NCI-H2196 treated with DMSO at 0.1 percent for 48 hours (cell line): Measurements from ENCODE around the gene SLX4IP.

Source experiments
- DNase-seq: peaks from one replicate; lab custom pipeline; 2025; ENCODE audit not compliant: unreplicated experiment; lab: John Stamatoyannopoulos, UW

SLX4IP gene

DNA sequence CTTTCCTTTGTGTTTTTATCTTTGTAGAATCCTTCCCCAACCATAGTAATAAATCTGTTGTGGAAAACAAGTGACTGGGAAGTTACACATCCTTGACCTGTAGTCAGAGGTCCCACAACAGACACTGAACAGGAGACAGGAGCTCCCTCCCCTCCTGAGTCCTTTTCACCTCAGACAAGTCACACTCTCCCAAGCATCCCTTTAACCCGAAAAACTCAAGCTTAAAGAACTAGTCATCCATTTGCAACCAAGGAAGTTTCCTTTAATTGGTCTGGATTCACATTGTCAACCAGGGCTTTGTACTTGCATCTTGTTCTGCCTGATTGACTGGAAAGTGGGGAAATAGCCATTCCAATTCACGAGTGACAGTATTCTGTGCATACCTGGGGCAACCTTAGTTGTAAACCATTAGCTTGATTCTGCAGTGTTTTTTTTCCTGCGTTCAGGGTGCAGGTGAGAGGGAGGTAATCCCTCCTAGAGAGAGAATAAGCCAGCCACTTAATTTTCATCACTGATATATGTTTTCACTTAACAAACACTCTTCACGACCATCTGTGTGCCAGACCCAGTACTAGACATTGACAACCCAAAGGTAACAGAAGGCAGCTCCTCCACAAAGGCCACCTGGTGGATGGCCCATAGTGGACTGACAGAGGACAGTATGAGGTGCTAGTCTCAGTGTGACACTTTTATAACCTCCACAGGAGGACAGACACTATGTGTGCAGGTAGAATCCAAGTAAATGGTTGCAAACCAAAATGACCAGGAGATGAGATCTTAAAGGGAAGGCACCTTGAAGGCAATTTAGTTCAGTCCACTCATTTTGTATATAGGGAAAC is 112.4 kb downstream of the SLX4IP start:
- no peak for DNase-seq

DNA sequence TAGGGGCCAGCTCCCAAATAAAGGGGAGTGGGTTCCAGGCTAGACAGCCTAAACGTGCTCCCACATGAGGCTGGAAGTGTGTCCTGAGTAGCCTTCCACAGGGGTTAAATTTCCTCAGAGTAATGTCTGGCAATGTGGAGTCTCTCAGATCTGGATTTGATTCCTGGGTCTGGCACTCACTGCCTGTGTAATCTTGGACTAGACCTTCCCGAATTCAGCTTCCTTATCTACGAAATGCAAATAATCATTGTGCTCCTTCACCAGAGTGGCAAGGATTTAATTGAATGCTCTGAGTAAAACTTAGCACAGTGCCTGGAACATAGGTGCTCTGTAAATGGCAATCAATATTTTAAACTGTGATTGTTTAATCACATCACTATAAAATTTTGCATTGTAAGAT is 114.4 kb downstream of the SLX4IP start:
- DNase-seq: no peak

GRCh38 chr20:10550204-10551118 is 115.4 kb downstream of the SLX4IP start:
- no peak for DNase-seq

- no peak for DNase-seq
Observed at GRCh38 chr20:10551732-10552724, 116.9 kb downstream of the SLX4IP start.

- no peak for DNase-seq
Observed at GRCh38 chr20:10553326-10553984, 118.3 kb downstream of the SLX4IP start.

- no peak for DNase-seq
Observed at GRCh38 chr20:10554285-10554684, 119.2 kb downstream of the SLX4IP start.

DNA sequence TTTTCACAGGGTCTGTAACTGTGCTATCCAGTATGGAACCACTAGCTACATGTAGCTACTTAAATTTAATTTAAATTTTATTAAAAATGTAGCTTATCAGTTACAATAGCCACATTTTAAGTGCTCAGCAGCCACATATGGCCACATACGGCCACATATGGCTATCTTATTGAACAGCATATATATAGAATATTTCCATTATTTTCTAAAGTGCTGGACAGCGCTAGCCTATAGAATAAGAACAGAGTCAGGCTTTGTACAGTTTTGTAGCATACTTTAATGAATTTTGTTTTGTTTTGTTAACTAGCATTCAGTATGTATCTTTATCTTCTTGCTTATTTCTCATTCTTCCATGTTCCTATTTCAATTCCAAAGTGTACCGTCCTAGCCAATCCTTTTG is 120.3 kb downstream of the SLX4IP start:
- DNase-seq: no peak

DNA sequence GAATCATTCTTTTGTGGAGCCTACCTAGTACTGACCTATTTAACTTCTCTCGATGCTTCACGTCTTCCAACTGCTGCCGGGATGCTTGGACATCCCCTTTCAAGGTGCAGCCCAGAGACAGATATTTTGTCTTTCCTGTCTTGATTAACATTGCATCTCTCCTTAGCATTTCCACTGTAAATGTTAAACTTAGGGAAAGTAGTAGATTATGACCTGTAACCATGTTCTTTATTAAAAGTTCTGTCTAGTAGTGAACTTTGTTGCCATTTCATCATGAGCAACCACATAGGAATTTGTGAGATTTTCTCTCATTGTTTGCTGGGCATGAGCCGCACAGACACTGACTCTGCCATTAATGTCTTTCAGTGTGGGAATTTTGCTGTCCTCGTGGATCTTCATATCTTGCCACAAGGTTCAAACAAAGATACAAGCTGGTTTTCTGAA is 120.8 kb downstream of the SLX4IP start:
- no peak for DNase-seq

DNA sequence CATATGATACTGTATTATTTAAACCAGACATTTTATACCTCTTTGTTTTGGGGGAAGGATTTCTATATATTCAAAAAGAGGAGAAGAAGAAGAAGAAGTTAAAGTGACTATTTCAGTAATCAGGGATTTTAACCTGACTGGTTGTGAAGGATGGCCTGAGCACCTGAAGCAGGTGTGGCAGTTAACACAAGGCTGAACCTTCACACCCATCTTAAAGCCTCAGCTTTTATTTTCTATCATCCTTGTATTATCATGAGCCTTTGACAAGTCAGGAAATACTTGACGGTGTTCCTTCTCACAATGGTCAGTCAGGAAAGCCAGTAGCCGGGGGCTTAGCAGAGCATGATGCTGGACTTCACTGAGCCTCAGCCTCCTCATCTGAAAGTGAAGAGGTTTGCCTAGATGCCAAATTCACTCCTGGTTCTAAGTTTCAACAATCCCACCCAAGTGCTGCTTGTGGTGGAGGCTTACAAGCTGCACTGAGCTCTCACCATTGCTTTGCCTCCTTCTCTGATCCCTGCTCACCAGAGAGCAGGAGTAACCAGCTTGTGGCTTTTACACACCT is 121.5 kb downstream of the SLX4IP start:
- no peak for DNase-seq

GRCh38 chr20:10557685-10558084 is 122.6 kb downstream of the SLX4IP start:
- no peak for DNase-seq

DNA sequence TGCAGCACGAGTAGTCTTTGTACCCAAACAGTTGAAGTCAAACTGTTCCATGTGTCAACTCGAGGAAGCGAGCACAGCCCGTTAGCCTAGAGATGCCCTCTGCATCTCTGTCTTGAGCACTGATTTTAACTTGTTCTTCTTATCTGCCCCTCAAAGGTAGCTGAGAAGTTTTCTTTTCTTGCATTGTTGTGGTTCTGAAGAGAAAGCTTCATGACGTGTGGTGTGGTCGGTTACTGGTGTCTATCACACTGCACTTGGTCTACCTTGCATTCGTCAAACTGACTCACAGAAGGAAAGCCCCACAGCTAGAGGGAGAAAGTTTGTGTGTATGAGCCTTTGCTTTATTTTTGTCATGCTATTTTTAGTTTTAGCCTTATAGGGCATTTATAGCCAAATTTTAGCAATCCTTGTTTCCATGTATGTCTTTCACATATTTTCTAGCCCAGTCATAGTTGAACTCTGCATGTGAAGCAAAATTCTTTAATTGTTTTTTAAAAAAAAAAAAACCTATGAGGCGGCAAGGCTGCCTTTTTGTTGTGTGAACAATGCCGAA is 123.6 kb downstream of the SLX4IP start:
- no peak for DNase-seq

GRCh38 chr20:10559266-10559665 is 124.2 kb downstream of the SLX4IP start:
- DNase-seq: no peak

- DNase-seq: no peak
Observed at GRCh38 chr20:10560686-10561085, 125.6 kb downstream of the SLX4IP start.

GRCh38 chr20:10561302-10561701 is 126.2 kb downstream of the SLX4IP start:
- no peak for DNase-seq

DNA sequence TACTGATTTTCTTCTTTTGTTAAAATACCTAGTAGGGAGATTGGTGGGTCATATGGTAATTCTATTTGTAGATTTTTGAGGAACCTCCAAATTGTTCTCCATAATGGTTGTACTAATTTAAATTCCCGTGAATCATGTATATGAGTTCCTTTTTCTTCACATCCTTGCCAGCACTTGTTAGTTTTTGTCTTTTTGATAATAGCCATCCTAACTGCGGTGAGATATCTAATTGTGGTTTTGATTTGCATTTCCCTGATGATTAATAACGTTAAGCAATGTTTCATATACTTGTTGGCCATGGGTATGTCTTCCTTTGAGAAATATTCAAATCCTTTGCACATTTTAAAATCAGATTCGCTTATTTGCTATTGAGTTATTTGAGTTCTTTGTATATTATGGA is 127.8 kb downstream of the SLX4IP start:
- no peak for DNase-seq

GRCh38 chr20:10563935-10564492 is 128.9 kb downstream of the SLX4IP start:
- DNase-seq: no peak

DNA sequence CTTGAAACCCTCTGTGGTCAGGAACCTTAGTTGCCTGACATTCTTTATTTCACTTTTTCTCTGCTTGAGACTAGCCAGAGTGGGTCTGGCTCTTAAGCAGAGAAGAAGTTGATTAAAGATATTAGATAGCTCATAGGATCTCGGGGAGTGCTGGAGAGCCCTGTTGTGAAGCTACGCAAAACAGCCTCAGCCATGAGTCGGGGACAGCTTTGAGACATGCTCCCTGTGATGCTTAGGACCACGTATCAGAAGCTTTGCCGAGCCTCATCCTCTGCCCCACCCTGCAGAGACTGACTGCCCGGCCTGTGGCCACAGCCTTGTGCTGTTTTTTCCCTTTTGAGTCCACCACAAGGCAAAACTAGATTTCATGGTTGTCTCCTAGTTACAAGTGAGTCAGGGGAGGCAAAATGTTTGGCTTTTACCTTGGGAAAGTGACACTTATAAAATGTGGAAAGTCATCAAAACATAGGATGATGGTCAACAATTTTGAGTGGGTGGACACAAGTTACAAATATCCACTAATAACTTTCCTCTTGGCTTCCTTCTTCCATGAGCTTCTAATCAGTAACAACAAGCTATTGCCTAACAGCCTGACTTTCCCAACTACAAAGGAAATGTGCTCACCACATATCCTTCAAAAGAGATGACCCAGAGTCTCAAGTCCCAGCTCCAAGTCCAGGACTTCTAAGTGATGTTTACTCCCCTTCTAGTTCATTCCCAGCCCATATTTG is 130.3 kb downstream of the SLX4IP start:
- DNase-seq: no peak
